Naive B cell (primary cell): ENCODE measurements around the gene ASL. TPM values are rescaled to one million over a fixed set of nuclear protein-coding genes. Genes with fewer than 3 reads are reported as not detected.

Source experiments
- polyA plus RNA-seq, 6 donors: library from polyadenylated mRNA; unstranded; fragments of 300-500 nt; fragmentation: Illumina TruSeq; gene quantifications; one replicate each; pipeline ENCODE4 v1.2.3, GENCODE V29; 2021; ENCODE audit warnings: low read depth in 6 of 6

ASL gene
- polyA plus RNA-seq, 6 donors from 2014 or later = 12.0 to 25.6 (median 14.3) TPM

Other genes starting within 250 kb of the ASL start
- gene VKORC1L1, start 202.7 kb upstream of the ASL start, polyA plus RNA-seq = 1 to 10 TPM; 2.3 to 3.8 (median 2.8) TPM
- gene GUSB, start 93.6 kb upstream of the ASL start, polyA plus RNA-seq = 10 to 100 TPM; 44.2 to 73.4 (median 53.1) TPM
- 10 to 100 TPM; 12.0 to 44.6 (median 29.8) TPM for gene CRCP, start 39.0 kb downstream of the ASL start, polyA plus RNA-seq
- 10 to 100 TPM; 20.6 to 47.4 (median 30.9) TPM for gene TPST1, start 129.5 kb downstream of the ASL start, polyA plus RNA-seq